Esophagus muscularis mucosa (tissue), 4 donors: ENCODE measurements around the gene BAZ2B. TPM values are rescaled to one million over a fixed set of nuclear protein-coding genes. Genes with fewer than 3 reads are reported as not detected.

ENCODE experiments used
- DNase-seq: peaks from one replicate; pipeline ENCODE4 v3.0.0-alpha.2; 2017; ENCODE audit errors: extremely low spot score
- H3K27ac ChIP-seq, 4 donors: fragments of 200-600 bp; sonication (generic); replicated peaks in 1 of 4; 1 replicate in 3 of 4; 2 replicates in 1 of 4; pipeline ENCODE4 v1.5.1; 2016 to 2019; ENCODE audit warnings: mild to moderate bottlenecking in 1 of 4
- H3K27me3 ChIP-seq, 4 donors: fragments of 200-600 bp; sonication (generic); one replicate each; pipeline versions ENCODE4 v1.5.1 to v1.6.0; 2016 to 2019
- H3K36me3 ChIP-seq, 4 donors: fragments of 200-600 bp; sonication (generic); one replicate each; pipeline ENCODE4 v1.5.1; 2016 to 2019
- H3K4me1 ChIP-seq, 4 donors: fragments of 200-600 bp; sonication (generic); one replicate each; pipeline ENCODE4 v1.5.1; 2016 to 2019
- H3K4me3 ChIP-seq, 4 donors: fragments of 200-600 bp; sonication (generic); 1 replicate in 2 of 4; 2 replicates in 2 of 4; pipeline ENCODE4 v1.5.1; 2016 to 2019; ENCODE audit warnings: mild to moderate bottlenecking in 4 of 4, moderate library complexity in 1 of 4
- H3K9me3 ChIP-seq, 4 donors: fragments of 200-600 bp; sonication (generic); 1 replicate in 3 of 4; 2 replicates in 1 of 4; pipeline ENCODE4 v1.5.1; 2016 to 2019
- CTCF ChIP-seq, 3 experiments: fragments of 200-600 bp in 2 of 3; fragments of 450-650 bp in 1 of 3; sonication (generic) in 2 of 3; IDR thresholded peaks; one replicate each; pipeline ENCODE4 v1.5.1; 2017 to 2019; ENCODE audit warnings: antibody characterized with exemption in 3 of 3, mild to moderate bottlenecking in 2 of 3, moderate library complexity in 1 of 3
- EP300 ChIP-seq: sonication (generic); formaldehyde crosslinking; IDR thresholded peaks from one replicate; pipeline ENCODE4 v1.6.1; 2017; ENCODE audit warnings: antibody characterized with exemption
- POLR2A ChIP-seq: fragments of 450-650 bp; IDR thresholded peaks from one replicate; pipeline ENCODE4 v1.6.1; 2017; ENCODE audit warnings: antibody characterized with exemption, moderate library complexity, mild to moderate bottlenecking, low read depth
- POLR2AphosphoS5 ChIP-seq, 2 donors: sonication (generic); formaldehyde crosslinking; IDR thresholded peaks; one replicate each; pipeline ENCODE4 v1.6.1; 2017; ENCODE audit warnings: antibody characterized with exemption in 2 of 2
- WGBS: methylation state at CpG from one replicate; pipeline ENCODE4 v1.1.5; 2018; 5-methylcytosine and 5-hydroxymethylcytosine counted together
- intact Hi-C: fragments of 100-400 bp; cut with DNase I; formaldehyde crosslinking; loops from one replicate; pipeline ENCODE4 v1.15.1; 2023
- total RNA-seq, 4 donors: library from RNA; depleted of rRNA; stranded (reverse); fragments of >200 nt; gene quantifications; one replicate each; pipeline versions ENCODE4 v1.1.0 to v1.2.1, GENCODE V29; 2016

BAZ2B gene
- total RNA-seq, 4 donors from 2014 or later, result 76.3 to 97.2 (median 91.0) TPM

GRCh38 chr2:159285929-159286708, 330.2 kb downstream of the BAZ2B start, which contains the start of gene WDSUB1:
TSS of gene WDSUB1 (minus strand) at chr2:159286703. CDS start at chr2:159283069, 3,634 bp downstream.
- Histone ChIP-seq H3K4me1 (peaks cover 9 to 29% (median 24%) of the 10 kb centered on the region in 4 donors), H3K27me3 (no peaks in the 10 kb centered on the region), H3K27ac (peak within 1 kb of the TSS; percentile 86 to 94 (median 90)), H3K4me3 (peak within 1 kb of the TSS; percentile 87 to 99 (median 96)), H3K36me3 (peaks cover 0 to 12% (median 8%) of the 10 kb centered on the region in 4 donors), H3K9me3 (no peaks in the 10 kb centered on the region)
- intact Hi-C loops, result no loop called here
- DNase-seq, result peak; percentile 93
- TF ChIP-seq EP300 (no peak), POLR2AphosphoS5 (IDR thresholded peaks at IDR 0.05) (peak; percentile 8 to 29), CTCF (IDR thresholded peaks at IDR 0.05) (no peak), POLR2A (no peak)
- 2% methylated on average over 33 of the region's 64 CpGs for WGBS

DNA sequence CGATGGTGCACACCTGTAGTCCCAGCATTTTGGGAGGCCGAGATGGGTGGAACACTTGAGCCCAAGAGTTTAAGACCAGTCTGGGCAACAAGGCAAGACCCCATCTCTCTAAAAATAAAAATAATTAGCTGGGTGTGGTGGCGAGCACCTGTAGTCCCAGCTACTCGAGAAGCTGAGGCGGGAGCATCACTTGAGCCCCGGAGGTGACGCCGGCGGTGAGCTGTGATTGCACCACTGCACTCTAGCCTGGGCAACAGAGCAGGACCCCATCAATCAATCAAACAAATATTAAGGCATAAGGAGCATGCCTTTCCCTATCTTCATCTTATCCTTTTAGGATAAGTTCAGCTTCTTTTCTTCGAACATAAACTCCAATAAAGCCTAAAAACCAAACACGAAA, 330.9 kb downstream of the BAZ2B start:
- Histone ChIP-seq H3K27ac (peak overlapping the region; percentile 86 to 94 (median 90)), H3K36me3 (peaks cover 0 to 18% (median 9%) of the 10 kb centered on the region in 4 donors), H3K4me3 (peak overlapping the region; percentile 87 to 99 (median 96)), H3K27me3 (no peaks in the 10 kb centered on the region), H3K9me3 (no peaks in the 10 kb centered on the region), H3K4me1 (peaks cover 9 to 25% (median 22%) of the 10 kb centered on the region in 4 donors)
- 88% methylated on average over 11 of the region's 11 CpGs for WGBS
- no peak for TF ChIP-seq EP300
- TF ChIP-seq CTCF (IDR thresholded peaks at IDR 0.05), result no peak
- TF ChIP-seq POLR2AphosphoS5 (IDR thresholded peaks at IDR 0.05), result no peak
- TF ChIP-seq POLR2A, result no peak
- intact Hi-C loops, result no loop called here
- no peak for DNase-seq

DNA sequence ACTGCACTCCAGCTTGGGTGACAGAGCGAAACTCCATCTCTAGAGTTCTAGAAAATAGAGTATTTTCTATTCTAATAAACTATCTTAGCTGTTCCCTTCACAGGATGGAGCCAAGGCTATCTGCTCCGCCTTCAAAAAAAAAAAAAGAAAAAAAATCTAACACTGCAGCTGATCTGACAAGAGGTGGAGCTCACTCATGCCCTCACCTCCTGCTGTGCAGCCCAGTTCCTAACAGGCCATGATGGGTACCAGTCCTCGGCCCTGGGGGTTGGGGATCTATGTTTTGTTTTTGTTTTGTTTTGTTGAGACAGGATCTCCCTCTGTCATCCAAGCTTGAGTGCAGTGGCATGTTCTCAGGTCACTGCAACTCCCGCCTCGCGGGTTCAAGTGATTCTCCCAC, 332.8 kb downstream of the BAZ2B start:
- Histone ChIP-seq H3K36me3 (peaks cover 0 to 31% (median 11%) of the 10 kb centered on the region in 4 donors), H3K27ac (no peak overlapping the region), H3K27me3 (no peaks in the 10 kb centered on the region), H3K9me3 (no peaks in the 10 kb centered on the region), H3K4me1 (peaks cover 9 to 22% (median 20%) of the 10 kb centered on the region in 4 donors), H3K4me3 (no peak overlapping the region)
- WGBS, result 94% methylated on average over 6 of the region's 6 CpGs
- no peak for DNase-seq
- TF ChIP-seq POLR2A (no peak), POLR2AphosphoS5 (IDR thresholded peaks at IDR 0.05) (no peak), EP300 (no peak), CTCF (IDR thresholded peaks at IDR 0.05) (no peak)
- intact Hi-C loops, result no loop called here

- intact Hi-C loops, result no loop called here
- WGBS, result over 99% methylated on average over 6 of the region's 6 CpGs
- no peak for TF ChIP-seq POLR2AphosphoS5 (IDR thresholded peaks at IDR 0.05)
- no peak for TF ChIP-seq POLR2A
- no peak for TF ChIP-seq EP300
- Histone ChIP-seq H3K9me3 (no peaks in the 10 kb centered on the region), H3K27me3 (no peaks in the 10 kb centered on the region), H3K4me3 (no peak overlapping the region), H3K27ac (no peak overlapping the region), H3K36me3 (peaks cover 0 to 34% (median 11%) of the 10 kb centered on the region in 4 donors), H3K4me1 (peaks cover 4 to 15% (median 13%) of the 10 kb centered on the region in 4 donors)
- no peak for DNase-seq
Observed at GRCh38 chr2:159281002-159281401, 335.3 kb downstream of the BAZ2B start.

DNA sequence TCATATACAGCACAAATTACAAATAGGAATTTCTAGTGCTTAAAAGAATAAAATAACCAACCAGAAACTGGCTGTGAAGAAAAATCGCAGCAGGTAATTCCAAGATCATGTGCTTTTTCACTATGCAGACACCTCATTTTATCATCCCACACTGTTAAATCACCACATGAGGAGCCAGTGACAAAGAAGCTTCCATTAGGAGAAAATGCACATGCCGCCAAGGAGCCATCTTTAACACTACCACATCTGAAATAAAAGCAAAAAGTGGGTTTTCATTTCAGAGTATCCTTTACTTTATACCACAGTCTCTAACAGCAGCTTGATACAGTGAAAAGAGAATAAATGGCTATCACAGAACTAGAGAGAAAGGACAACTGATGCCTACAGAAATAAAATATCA, 336.6 kb downstream of the BAZ2B start:
- H3K27ac ChIP-seq, result no peak overlapping the region
- H3K27me3 ChIP-seq, result no peaks in the 10 kb centered on the region
- H3K36me3 ChIP-seq, result peaks cover 0 to 42% (median 11%) of the 10 kb centered on the region in 4 donors
- intact Hi-C loops, result no loop called here
- H3K4me1 ChIP-seq, result peaks cover 1 to 4% (median 2%) of the 10 kb centered on the region in 4 donors
- TF ChIP-seq POLR2AphosphoS5 (IDR thresholded peaks at IDR 0.05) (no peak), CTCF (IDR thresholded peaks at IDR 0.05) (no peak), POLR2A (no peak), EP300 (no peak)
- H3K9me3 ChIP-seq, result no peaks in the 10 kb centered on the region
- WGBS, result 97% methylated on average over 2 of the region's 2 CpGs
- no peak for DNase-seq
- H3K4me3 ChIP-seq, result no peak overlapping the region
